ENCODE measurements around the gene MDN1.

GRCh38 chr6:89650579-89650978 lies 169.0 kb downstream of the MDN1 start:
- TF ChIP-seq ZFP30 (CRISPR knock-in tag; IDR thresholded peaks at IDR 0.05): no peak
- TF ChIP-seq ESRRG (CRISPR knock-in tag; IDR thresholded peaks at IDR 0.05): no peak
- no peak for TF ChIP-seq ZNF565 (CRISPR knock-in tag; conservative IDR thresholded peaks at IDR 0.05; ENCODE audit: low read depth)
- no peak for TF ChIP-seq POU6F1 (CRISPR knock-in tag; IDR thresholded peaks at IDR 0.05; ENCODE audit: borderline replicate concordance, low read depth)
- no peak for TF ChIP-seq PATZ1 (CRISPR knock-in tag; IDR thresholded peaks at IDR 0.05; ENCODE audit: borderline replicate concordance)
- no peak for TF ChIP-seq ARNTL (CRISPR knock-in tag; IDR thresholded peaks at IDR 0.05; ENCODE audit: borderline replicate concordance, low read depth)
